ENCODE measurements around the gene MRPS2. TPM values are rescaled to one million over a fixed set of nuclear protein-coding genes. Genes with fewer than 3 reads are reported as not detected.

MRPS2 gene
- total and polyA plus RNA-seq, 2 donors (not counting 3 experiments of a cell fraction or from before 2014, with no cell fraction given) = 50.8 to 231 TPM

- BruUV-seq (replicated peaks) = no TSS peak
- CTCF ChIA-PET = interaction anchor here (1.2 to 2.0 kb wide), 2 partner anchors 10 to 14 kb away, joined by 5 to 6 read pairs; no protein-coding TSS in a partner anchor
- no peaks in the 10 kb centered on the region for H4K20me1 ChIP-seq (replicated peaks; ENCODE audit: control insufficient read depth, extremely low read depth, insufficient read depth, low read length)
Observed at GRCh38 chr9:135490166-135490870, 10.2 kb upstream of the MRPS2 start.

More at GRCh38 chr9:135490166-135490870, 10.2 kb upstream of the MRPS2 start:
- no peak for TF ChIP-seq MAX (IDR thresholded peaks at IDR 0.05; ENCODE audit: insufficient read depth, insufficient read length)
- no peak for TF ChIP-seq FOS (IDR thresholded peaks at IDR 0.05; ENCODE audit: borderline replicate concordance, insufficient read depth, low read length)
- TF ChIP-seq, protein P1, sequence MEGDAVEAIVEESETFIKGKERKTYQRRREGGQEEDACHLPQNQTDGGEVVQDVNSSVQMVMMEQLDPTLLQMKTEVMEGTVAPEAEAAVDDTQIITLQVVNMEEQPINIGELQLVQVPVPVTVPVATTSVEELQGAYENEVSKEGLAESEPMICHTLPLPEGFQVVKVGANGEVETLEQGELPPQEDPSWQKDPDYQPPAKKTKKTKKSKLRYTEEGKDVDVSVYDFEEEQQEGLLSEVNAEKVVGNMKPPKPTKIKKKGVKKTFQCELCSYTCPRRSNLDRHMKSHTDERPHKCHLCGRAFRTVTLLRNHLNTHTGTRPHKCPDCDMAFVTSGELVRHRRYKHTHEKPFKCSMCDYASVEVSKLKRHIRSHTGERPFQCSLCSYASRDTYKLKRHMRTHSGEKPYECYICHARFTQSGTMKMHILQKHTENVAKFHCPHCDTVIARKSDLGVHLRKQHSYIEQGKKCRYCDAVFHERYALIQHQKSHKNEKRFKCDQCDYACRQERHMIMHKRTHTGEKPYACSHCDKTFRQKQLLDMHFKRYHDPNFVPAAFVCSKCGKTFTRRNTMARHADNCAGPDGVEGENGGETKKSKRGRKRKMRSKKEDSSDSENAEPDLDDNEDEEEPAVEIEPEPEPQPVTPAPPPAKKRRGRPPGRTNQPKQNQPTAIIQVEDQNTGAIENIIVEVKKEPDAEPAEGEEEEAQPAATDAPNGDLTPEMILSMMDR (IDR thresholded peaks at IDR 0.05; ENCODE audit: extremely low read depth in 1 of 2, insufficient read depth in 1 of 2, low read depth in 1 of 2, low read length in 2 of 2) = no peak
- TF ChIP-seq POLR2AphosphoS5 (IDR thresholded peaks at IDR 0.05; ENCODE audit: insufficient read depth, low read depth, low read length) = no peak
- TF ChIP-seq JUN (IDR thresholded peaks at IDR 0.05; ENCODE audit: borderline replicate concordance, insufficient read depth, insufficient read length, low read depth) = no peak
- no peak for TF ChIP-seq MYC (IDR thresholded peaks at IDR 0.05; ENCODE audit: low read depth, low read length)
- TF ChIP-seq GATA2 (IDR thresholded peaks at IDR 0.05; ENCODE audit: insufficient read depth, insufficient read length, low read depth, low read length) = no peak
- no peak for TF ChIP-seq POLR2A (IDR thresholded peaks at IDR 0.05; ENCODE audit: low read depth, low read length)
- TF ChIP-seq EZH2 (IDR thresholded peaks at IDR 0.05; ENCODE audit: borderline replicate concordance, low read depth, low read length, severe bottlenecking) = no peak
- Histone ChIP-seq H2AFZ (ENCODE audit: low read depth, low read length) (no peak overlapping the region), H3K9me1 (replicated peaks; ENCODE audit: control insufficient read depth, extremely low read depth, insufficient read depth, low read length) (no peaks in the 10 kb centered on the region), H3K27me3 (ENCODE audit: control insufficient read depth in 2 of 2, insufficient read depth in 2 of 2, low read length in 2 of 2) (no peaks in the 10 kb centered on the region), H3K4me1 (ENCODE audit: control insufficient read depth, extremely low read depth, insufficient read depth, low read length) (no peaks in the 10 kb centered on the region), H3K4me3 (replicated peaks in 1 of 3; ENCODE audit: insufficient read depth in 1 of 3, low read depth in 1 of 3, low read length in 3 of 3) (no peak overlapping the region), H3K79me2 (ENCODE audit: control insufficient read depth, insufficient read depth, low read length) (no peaks in the 10 kb centered on the region), H3K9me3 (replicated peaks; ENCODE audit: control insufficient read depth, insufficient read depth, low read length) (no peaks in the 10 kb centered on the region), H3K27ac (ENCODE audit: insufficient read depth, low read depth, low read length) (no peak overlapping the region), H3K36me3 (ENCODE audit: control insufficient read depth in 2 of 2, extremely low read depth in 1 of 2, insufficient read depth in 2 of 2, low read length in 2 of 2) (peaks cover 0 to 17% of the 10 kb centered on the region in 2 experiments), H3K4me2 (ENCODE audit: insufficient read depth, low read length) (no peak overlapping the region), H3K9ac (replicated peaks; ENCODE audit: extremely low read depth, insufficient read depth, low read length) (no peak overlapping the region)
- POLR2A ChIA-PET = no interaction called here
- FAIRE-seq (no peak), DNase-seq (ENCODE audit: low read depth, low spot score) (no peak)
- intact Hi-C loops (cut with micrococcal nuclease) (no loop called here), dilution Hi-C loops (cut with MboI; ENCODE audit: extremely low pct_ligation_motif_present, low sequenced_read_pairs) (no loop called here)

Data from endothelial cell of umbilical vein (primary cell).